ENCODE results near the gene SAPCD2. TPM values are rescaled to one million over a fixed set of nuclear protein-coding genes. Genes with fewer than 3 reads are reported as not detected.

The SAPCD2 gene
- total and polyA plus RNA-seq, 9 of the 15 experiments (the other 6 are each of a cell fraction or from before 2014, with no cell fraction given) = 3.4 to 91.8 (median 18.8) TPM

GRCh38 chr9:137086531-137087408 is 16.4 kb upstream of the SAPCD2 start, which contains the start of gene MAN1B1 (continued):
- TF ChIP-seq SMARCE1 (IDR thresholded peaks at IDR 0.05) (no peak), NFIC (IDR thresholded peaks at IDR 0.05) (no peak; the same call in none of the 2 replicates), ARID2 (IDR thresholded peaks at IDR 0.05) (no peak), ZNF232 (CRISPR knock-in tag; IDR thresholded peaks at IDR 0.05) (no peak), SREBF2 (CRISPR knock-in tag; IDR thresholded peaks at IDR 0.05) (no peak), TAF1 (IDR thresholded peaks at IDR 0.05; ENCODE audit: control insufficient read depth, extremely low read depth, insufficient read depth, low read length, severe bottlenecking) (peak; percentile 69), TAF15 (IDR thresholded peaks at IDR 0.05; ENCODE audit: low read depth, low read length) (peak; percentile 66; the same call in 1 of the 2 replicates), ZNF3 (CRISPR knock-in tag; IDR thresholded peaks at IDR 0.05) (no peak), DPF2 (IDR thresholded peaks at IDR 0.05) (no peak), KLF13 (tag; IDR thresholded peaks at IDR 0.05; ENCODE audit: borderline replicate concordance, low read depth) (peak; percentile 73; the same call in 1 of the 2 replicates), DIDO1 (tag; IDR thresholded peaks at IDR 0.05; ENCODE audit: low read depth) (no peak), SMARCC2 (IDR thresholded peaks at IDR 0.05; ENCODE audit: low read depth) (no peak), FOXK2 (conservative IDR thresholded peaks at IDR 0.05 in 1 of 2, IDR thresholded peaks at IDR 0.05 in 1 of 2; ENCODE audit: low read depth in 2 of 2) (peak; percentile 95 to 96), U2AF1 (optimal IDR thresholded peaks at IDR 0.05; ENCODE audit: low read depth, low read length) (peak; percentile 70), HEY1 (CRISPR knock-in tag; IDR thresholded peaks at IDR 0.05; ENCODE audit: borderline replicate concordance) (no peak), POLR2A (conservative IDR thresholded peaks at IDR 0.05) (peak; percentile 82), ZC3H4 (CRISPR knock-in tag; IDR thresholded peaks at IDR 0.05; ENCODE audit: borderline replicate concordance) (no peak), FOXM1 (IDR thresholded peaks at IDR 0.05; ENCODE audit: low read depth) (no peak), FOXM1 (CRISPR knock-in tag; IDR thresholded peaks at IDR 0.05; ENCODE audit: low read depth) (no peak), E2F6 (IDR thresholded peaks at IDR 0.05; ENCODE audit: borderline replicate concordance in 1 of 2, extremely low read depth in 1 of 2, insufficient read depth in 1 of 2, insufficient read length in 1 of 2, low read depth in 1 of 2, low read length in 1 of 2, poor library complexity in 1 of 2, severe bottlenecking in 1 of 2) (peak; percentile 75 to 81), MXD1 (CRISPR knock-in tag; IDR thresholded peaks at IDR 0.05; ENCODE audit: borderline replicate concordance, poor library complexity, severe bottlenecking) (peak; percentile 95), ZNF165 (CRISPR knock-in tag; IDR thresholded peaks at IDR 0.05; ENCODE audit: borderline replicate concordance) (no peak), BRD9 (IDR thresholded peaks at IDR 0.05; ENCODE audit: low read depth, partially characterized antibody) (no peak), MITF (IDR thresholded peaks at IDR 0.05) (0 out of 2 replicates have a peak, but pooled peaks have one; percentile 41), NELFE (IDR thresholded peaks at IDR 0.05; ENCODE audit: insufficient read depth, insufficient read length) (no peak)

Data from K562 (cell line).